ENCODE measurements around the gene COL4A6.
A peak's percentile ranks its signal among the peaks of the same experiment; 100 is the strongest.

The COL4A6 gene

GRCh38 chrX:108299704-108300103 lies 138.5 kb downstream of the COL4A6 start:
- H3K27me3 ChIP-seq (ENCODE audit: control insufficient read depth in 3 of 3, insufficient read depth in 3 of 3, low read depth in 1 of 3, low read length in 3 of 3): no peaks in the 10 kb centered on the region
- no peak overlapping the region for H2AFZ ChIP-seq (ENCODE audit: low read length)
- H2BK12ac ChIP-seq (ENCODE audit: low read length): no peak overlapping the region
- no peak overlapping the region for H2AK5ac ChIP-seq (ENCODE audit: low read depth, low read length)
- H3K4me1 ChIP-seq (ENCODE audit: control insufficient read depth in 2 of 2, insufficient read depth in 1 of 2, low read depth in 1 of 2, low read length in 2 of 2): peaks cover 3 to 14% of the 10 kb centered on the region in 2 donors
- no peaks in the 10 kb centered on the region for H3K36me3 ChIP-seq (replicated peaks in 1 of 2; ENCODE audit: control insufficient read depth in 2 of 2, insufficient read depth in 2 of 2, low read length in 2 of 2)
- no peak overlapping the region for H3K18ac ChIP-seq (ENCODE audit: low read length)
- H3K79me1 ChIP-seq (ENCODE audit: low read depth, low read length): no peaks in the 10 kb centered on the region
- no peaks in the 10 kb centered on the region for H3K9me3 ChIP-seq (replicated peaks in 1 of 2; ENCODE audit: control insufficient read depth in 2 of 2, insufficient read depth in 1 of 2, low read depth in 1 of 2, low read length in 2 of 2)
- no peak overlapping the region for H2BK15ac ChIP-seq (ENCODE audit: low read length)
- no CpG with 5 or more reads among the region's 1 CpG for WGBS, 2 donors (ENCODE audit: extremely low coverage in 2 of 2, insufficient read length in 2 of 2, insufficient replicate concordance in 1 of 2)
- no peak overlapping the region for H3K4ac ChIP-seq (ENCODE audit: low read length)
- no peak overlapping the region for H3K4me2 ChIP-seq (ENCODE audit: insufficient read depth, low read length, poor library complexity, severe bottlenecking)
- H4K91ac ChIP-seq (ENCODE audit: low read depth, low read length, poor library complexity): no peak overlapping the region
- H3K27ac ChIP-seq (replicated peaks; ENCODE audit: low read length): no peak overlapping the region
- no peak overlapping the region for H4K8ac ChIP-seq (ENCODE audit: low read depth, low read length)
- DNase-seq (ENCODE audit: low spot score): no peak
- no peak overlapping the region for H3K4me3 ChIP-seq (ENCODE audit: low read length in 2 of 2)
- no peak overlapping the region for H2BK5ac ChIP-seq (ENCODE audit: low read length)
- H3K23ac ChIP-seq (ENCODE audit: low read depth, low read length, poor library complexity): no peak overlapping the region
- H3K9ac ChIP-seq (ENCODE audit: low read depth, low read length, poor library complexity): no peak overlapping the region
- no peak overlapping the region for H3K14ac ChIP-seq (ENCODE audit: low read length)
- no peak overlapping the region for H2BK120ac ChIP-seq (ENCODE audit: low read depth, low read length)

GRCh38 chrX:108299101-108299591 lies 139.1 kb downstream of the COL4A6 start:
- no peak overlapping the region for H2BK120ac ChIP-seq (ENCODE audit: low read depth, low read length)
- H2BK5ac ChIP-seq (ENCODE audit: low read length): no peak overlapping the region
- H2BK12ac ChIP-seq (ENCODE audit: low read length): no peak overlapping the region
- no peak overlapping the region for H3K14ac ChIP-seq (ENCODE audit: low read length)
- no peak overlapping the region for H3K4me2 ChIP-seq (ENCODE audit: insufficient read depth, low read length, poor library complexity, severe bottlenecking)
- H3K27ac ChIP-seq (replicated peaks; ENCODE audit: low read length): no peak overlapping the region
- no peak overlapping the region for H2AK5ac ChIP-seq (ENCODE audit: low read depth, low read length)
- WGBS, 2 donors (ENCODE audit: extremely low coverage in 2 of 2, insufficient read length in 2 of 2, insufficient replicate concordance in 1 of 2): no CpG with 5 or more reads among the region's 2 CpGs
- H3K79me1 ChIP-seq (ENCODE audit: low read depth, low read length): no peaks in the 10 kb centered on the region
- DNase-seq (ENCODE audit: low spot score): no peak
- no peak overlapping the region for H3K4me3 ChIP-seq (ENCODE audit: low read length in 2 of 2)
- H3K4ac ChIP-seq (ENCODE audit: low read length): no peak overlapping the region
- peak overlapping the region; percentile 5 for H2AFZ ChIP-seq (ENCODE audit: low read length)
- peaks cover 3 to 14% of the 10 kb centered on the region in 2 donors for H3K4me1 ChIP-seq (ENCODE audit: control insufficient read depth in 2 of 2, insufficient read depth in 1 of 2, low read depth in 1 of 2, low read length in 2 of 2)
- no peak overlapping the region for H4K91ac ChIP-seq (ENCODE audit: low read depth, low read length, poor library complexity)
- no peak overlapping the region for H4K8ac ChIP-seq (ENCODE audit: low read depth, low read length)
- no peaks in the 10 kb centered on the region for H3K36me3 ChIP-seq (replicated peaks in 1 of 2; ENCODE audit: control insufficient read depth in 2 of 2, insufficient read depth in 2 of 2, low read length in 2 of 2)
- H3K23ac ChIP-seq (ENCODE audit: low read depth, low read length, poor library complexity): no peak overlapping the region
- no peaks in the 10 kb centered on the region for H3K9me3 ChIP-seq (replicated peaks in 1 of 2; ENCODE audit: control insufficient read depth in 2 of 2, insufficient read depth in 1 of 2, low read depth in 1 of 2, low read length in 2 of 2)
- no peaks in the 10 kb centered on the region for H3K27me3 ChIP-seq (ENCODE audit: control insufficient read depth in 3 of 3, insufficient read depth in 3 of 3, low read depth in 1 of 3, low read length in 3 of 3)
- no peak overlapping the region for H2BK15ac ChIP-seq (ENCODE audit: low read length)
- no peak overlapping the region for H3K18ac ChIP-seq (ENCODE audit: low read length)
- H3K9ac ChIP-seq (ENCODE audit: low read depth, low read length, poor library complexity): no peak overlapping the region

- peak overlapping the region; percentile 53 for H2BK5ac ChIP-seq (ENCODE audit: low read length)
- H2BK15ac ChIP-seq (ENCODE audit: low read length): no peak overlapping the region
- H3K27me3 ChIP-seq (ENCODE audit: control insufficient read depth in 3 of 3, insufficient read depth in 3 of 3, low read depth in 1 of 3, low read length in 3 of 3): no peaks in the 10 kb centered on the region
- no peak overlapping the region for H2AFZ ChIP-seq (ENCODE audit: low read length)
- no peak overlapping the region for H2BK12ac ChIP-seq (ENCODE audit: low read length)
- no peak overlapping the region for H3K27ac ChIP-seq (replicated peaks; ENCODE audit: low read length)
- no peak overlapping the region for H3K23ac ChIP-seq (ENCODE audit: low read depth, low read length, poor library complexity)
- no CpG with 5 or more reads among the region's 18 CpGs for WGBS, 2 donors (ENCODE audit: extremely low coverage in 2 of 2, insufficient read length in 2 of 2, insufficient replicate concordance in 1 of 2)
- no peak overlapping the region for H3K4ac ChIP-seq (ENCODE audit: low read length)
- H3K4me3 ChIP-seq (ENCODE audit: low read length in 2 of 2): no peak overlapping the region
- no peak overlapping the region for H3K9ac ChIP-seq (ENCODE audit: low read depth, low read length, poor library complexity)
- no peak overlapping the region for H4K8ac ChIP-seq (ENCODE audit: low read depth, low read length)
- H3K36me3 ChIP-seq (replicated peaks in 1 of 2; ENCODE audit: control insufficient read depth in 2 of 2, insufficient read depth in 2 of 2, low read length in 2 of 2): no peaks in the 10 kb centered on the region
- H2AK5ac ChIP-seq (ENCODE audit: low read depth, low read length): no peak overlapping the region
- H3K18ac ChIP-seq (ENCODE audit: low read length): no peak overlapping the region
- H3K4me2 ChIP-seq (ENCODE audit: insufficient read depth, low read length, poor library complexity, severe bottlenecking): no peak overlapping the region
- no peak for DNase-seq (ENCODE audit: low spot score)
- H4K91ac ChIP-seq (ENCODE audit: low read depth, low read length, poor library complexity): no peak overlapping the region
- no peak overlapping the region for H2BK120ac ChIP-seq (ENCODE audit: low read depth, low read length)
- H3K14ac ChIP-seq (ENCODE audit: low read length): no peak overlapping the region
- H3K4me1 ChIP-seq (ENCODE audit: control insufficient read depth in 2 of 2, insufficient read depth in 1 of 2, low read depth in 1 of 2, low read length in 2 of 2): peaks cover 3 to 14% of the 10 kb centered on the region in 2 donors
- H3K79me1 ChIP-seq (ENCODE audit: low read depth, low read length): no peaks in the 10 kb centered on the region
- no peaks in the 10 kb centered on the region for H3K9me3 ChIP-seq (replicated peaks in 1 of 2; ENCODE audit: control insufficient read depth in 2 of 2, insufficient read depth in 1 of 2, low read depth in 1 of 2, low read length in 2 of 2)
These were observed 140.0 kb downstream of the COL4A6 start for GRCh38 chrX:108298165-108298602.

- no peaks in the 10 kb centered on the region for H3K27me3 ChIP-seq (ENCODE audit: control insufficient read depth in 3 of 3, insufficient read depth in 3 of 3, low read depth in 1 of 3, low read length in 3 of 3)
- no peak overlapping the region for H2BK12ac ChIP-seq (ENCODE audit: low read length)
- no peak overlapping the region for H3K9ac ChIP-seq (ENCODE audit: low read depth, low read length, poor library complexity)
- H3K4me1 ChIP-seq (ENCODE audit: control insufficient read depth in 2 of 2, insufficient read depth in 1 of 2, low read depth in 1 of 2, low read length in 2 of 2): peaks cover 3 to 14% of the 10 kb centered on the region in 2 donors
- no peaks in the 10 kb centered on the region for H3K79me1 ChIP-seq (ENCODE audit: low read depth, low read length)
- no peak overlapping the region for H3K27ac ChIP-seq (replicated peaks; ENCODE audit: low read length)
- H3K4ac ChIP-seq (ENCODE audit: low read length): no peak overlapping the region
- H3K36me3 ChIP-seq (replicated peaks in 1 of 2; ENCODE audit: control insufficient read depth in 2 of 2, insufficient read depth in 2 of 2, low read length in 2 of 2): no peaks in the 10 kb centered on the region
- H2BK120ac ChIP-seq (ENCODE audit: low read depth, low read length): no peak overlapping the region
- no peak overlapping the region for H4K91ac ChIP-seq (ENCODE audit: low read depth, low read length, poor library complexity)
- no peaks in the 10 kb centered on the region for H3K9me3 ChIP-seq (replicated peaks in 1 of 2; ENCODE audit: control insufficient read depth in 2 of 2, insufficient read depth in 1 of 2, low read depth in 1 of 2, low read length in 2 of 2)
- H2BK5ac ChIP-seq (ENCODE audit: low read length): no peak overlapping the region
- no peak for DNase-seq (ENCODE audit: low spot score)
- H2AK5ac ChIP-seq (ENCODE audit: low read depth, low read length): no peak overlapping the region
- H4K8ac ChIP-seq (ENCODE audit: low read depth, low read length): no peak overlapping the region
- no peak overlapping the region for H3K4me2 ChIP-seq (ENCODE audit: insufficient read depth, low read length, poor library complexity, severe bottlenecking)
- no peak overlapping the region for H2AFZ ChIP-seq (ENCODE audit: low read length)
- no peak overlapping the region for H3K23ac ChIP-seq (ENCODE audit: low read depth, low read length, poor library complexity)
- H2BK15ac ChIP-seq (ENCODE audit: low read length): no peak overlapping the region
- no peak overlapping the region for H3K18ac ChIP-seq (ENCODE audit: low read length)
- no peak overlapping the region for H3K4me3 ChIP-seq (ENCODE audit: low read length in 2 of 2)
- no peak overlapping the region for H3K14ac ChIP-seq (ENCODE audit: low read length)
These were observed 140.9 kb downstream of the COL4A6 start for GRCh38 chrX:108297290-108297689.

All from neuronal stem cell (in vitro differentiated cells).